Peyer's patch (tissue), 4 donors: ENCODE measurements around the gene PMPCA. TPM values are rescaled to one million over a fixed set of nuclear protein-coding genes. Genes with fewer than 3 reads are reported as not detected.

Source experiments
- DNase-seq, 3 donors: peaks; one replicate each; pipeline ENCODE4 v3.0.0-alpha.2; 2017 to 2019
- H3K27ac ChIP-seq, 4 donors: fragments of 200-600 bp; sonication (generic); one replicate each; pipeline ENCODE4 v1.5.1; 2016 to 2019
- H3K27me3 ChIP-seq, 2 donors: fragments of 200-600 bp; sonication (generic); one replicate each; pipeline ENCODE4 v1.5.1; 2019
- H3K36me3 ChIP-seq, 3 donors: fragments of 200-600 bp; sonication (generic); one replicate each; pipeline ENCODE4 v1.5.1; 2016 to 2019
- H3K4me1 ChIP-seq, 4 donors: fragments of 200-600 bp; sonication (generic); one replicate each; pipeline ENCODE4 v1.5.1; 2016 to 2019
- H3K4me3 ChIP-seq, 4 donors: fragments of 200-600 bp; sonication (generic); 1 replicate in 3 of 4; 2 replicates in 1 of 4; pipeline ENCODE4 v1.5.1; 2016 to 2019; ENCODE audit warnings: mild to moderate bottlenecking in 1 of 4
- H3K9me3 ChIP-seq, 4 donors: fragments of 200-600 bp; sonication (generic); one replicate each; pipeline ENCODE4 v1.5.1; 2016 to 2019; ENCODE audit warnings: mild to moderate bottlenecking in 1 of 4
- CTCF ChIP-seq, 6 experiments: fragments of 450-650 bp in 4 of 6; fragments of 200-600 bp in 2 of 6; sonication (generic) in 1 of 6; IDR thresholded peaks; one replicate each; pipeline ENCODE4 v1.5.1; 2017 to 2019; ENCODE audit warnings: antibody characterized with exemption in 6 of 6, mild to moderate bottlenecking in 3 of 6, moderate library complexity in 1 of 6
- POLR2A ChIP-seq, 2 donors: fragments of 450-650 bp; IDR thresholded peaks; one replicate each; pipeline ENCODE4 v1.5.1; 2017; ENCODE audit warnings: antibody characterized with exemption in 2 of 2, mild to moderate bottlenecking in 2 of 2, moderate library complexity in 2 of 2
- total RNA-seq, 4 donors: library from RNA; depleted of rRNA; stranded (reverse); fragments of >200 nt; gene quantifications; one replicate each; pipeline ENCODE4 v1.1.0, GENCODE V29; 2016

PMPCA gene
- total RNA-seq, 4 donors from 2014 or later = 32.8 to 73.4 (median 47.3) TPM

GRCh38 chr9:136464241-136464640 is 53.8 kb downstream of the PMPCA start:
- no peak for TF ChIP-seq CTCF (IDR thresholded peaks at IDR 0.05)
- TF ChIP-seq POLR2A (IDR thresholded peaks at IDR 0.05) = no peak
- peaks cover 0 to 98% (median 0%) of the 10 kb centered on the region in 3 donors for H3K36me3 ChIP-seq
- no peak overlapping the region for H3K27ac ChIP-seq
- no peaks in the 10 kb centered on the region for H3K27me3 ChIP-seq
- H3K4me1 ChIP-seq = no peaks in the 10 kb centered on the region
- H3K9me3 ChIP-seq = no peaks in the 10 kb centered on the region
- DNase-seq = no peak
- no peak overlapping the region for H3K4me3 ChIP-seq

GRCh38 chr9:136465500-136466154 is 55.2 kb downstream of the PMPCA start:
- Histone ChIP-seq H3K4me3 (no peak overlapping the region), H3K9me3 (no peaks in the 10 kb centered on the region), H3K27me3 (no peaks in the 10 kb centered on the region), H3K36me3 (peaks cover 0 to 98% (median 0%) of the 10 kb centered on the region in 3 donors), H3K4me1 (no peaks in the 10 kb centered on the region), H3K27ac (no peak overlapping the region)
- DNase-seq = no peak
- TF ChIP-seq POLR2A (IDR thresholded peaks at IDR 0.05) = no peak

GRCh38 chr9:136466155-136466541 is 55.7 kb downstream of the PMPCA start:
- no peaks in the 10 kb centered on the region for H3K4me1 ChIP-seq
- no peaks in the 10 kb centered on the region for H3K9me3 ChIP-seq
- TF ChIP-seq POLR2A (IDR thresholded peaks at IDR 0.05) = no peak
- TF ChIP-seq CTCF (IDR thresholded peaks at IDR 0.05) = no peak
- peaks cover 0 to 98% (median 0%) of the 10 kb centered on the region in 3 donors for H3K36me3 ChIP-seq
- no peaks in the 10 kb centered on the region for H3K27me3 ChIP-seq
- no peak overlapping the region for H3K4me3 ChIP-seq
- no peak for DNase-seq
- no peak overlapping the region for H3K27ac ChIP-seq

GRCh38 chr9:136467766-136468165 is 57.3 kb downstream of the PMPCA start:
- no peak overlapping the region for H3K4me3 ChIP-seq
- H3K27ac ChIP-seq = no peak overlapping the region
- H3K36me3 ChIP-seq = peaks cover 0 to 98% (median 0%) of the 10 kb centered on the region in 3 donors
- H3K9me3 ChIP-seq = no peaks in the 10 kb centered on the region
- DNase-seq = no peak
- no peaks in the 10 kb centered on the region for H3K27me3 ChIP-seq
- H3K4me1 ChIP-seq = no peaks in the 10 kb centered on the region
- TF ChIP-seq CTCF (IDR thresholded peaks at IDR 0.05) = no peak
- TF ChIP-seq POLR2A (IDR thresholded peaks at IDR 0.05) = no peak

GRCh38 chr9:136470356-136470755 is 59.9 kb downstream of the PMPCA start:
- Histone ChIP-seq H3K27ac (no peak overlapping the region), H3K27me3 (no peaks in the 10 kb centered on the region), H3K36me3 (peaks cover 0 to 98% (median 0%) of the 10 kb centered on the region in 3 donors), H3K4me3 (no peak overlapping the region), H3K9me3 (no peaks in the 10 kb centered on the region), H3K4me1 (no peaks in the 10 kb centered on the region)
- no peak for TF ChIP-seq POLR2A (IDR thresholded peaks at IDR 0.05)
- no peak for TF ChIP-seq CTCF (IDR thresholded peaks at IDR 0.05)
- no peak for DNase-seq

- no peak for DNase-seq
- no peak for TF ChIP-seq POLR2A (IDR thresholded peaks at IDR 0.05)
- no peak for TF ChIP-seq CTCF (IDR thresholded peaks at IDR 0.05)
- Histone ChIP-seq H3K4me3 (no peak overlapping the region), H3K27me3 (no peaks in the 10 kb centered on the region), H3K36me3 (peaks cover 0 to 98% (median 0%) of the 10 kb centered on the region in 3 donors), H3K4me1 (no peaks in the 10 kb centered on the region), H3K9me3 (no peaks in the 10 kb centered on the region), H3K27ac (no peak overlapping the region)
These were observed 60.5 kb downstream of the PMPCA start for GRCh38 chr9:136470792-136471469.
